H1 (cell line): ENCODE data around the gene CDNF. TPM values are rescaled to one million over a fixed set of nuclear protein-coding genes. Genes with fewer than 3 reads are reported as not detected.

Experiments used
- CTCF ChIA-PET: fragments of 300-600 bp; sonication (Branson Sonifier 250); formaldehyde crosslinking; loops from one replicate; lab custom pipeline; 2021; ENCODE audit not compliant: partially characterized antibody; lab: Charles Lee
- POLR2A ChIA-PET: fragments of 300-600 bp; sonication (Branson Sonifier 250); formaldehyde crosslinking; loops from one replicate; lab custom pipeline; 2021; ENCODE audit warnings: inconsistent platforms; ENCODE audit not compliant: partially characterized antibody; lab: Charles Lee
- DNase-seq, 2 experiments: peaks; one replicate each; pipeline versions ENCODE4 v3.0.0 to v3.0.0-alpha.2; 2010 to 2022; ENCODE audit warnings: low spot score in 2 of 2, low read depth in 1 of 2, mixed read lengths in 1 of 2
- FAIRE-seq: peaks from 2 replicates; lab custom pipeline; 2011; peaks lifted over from hg19 to GRCh38; lab: Jason Lieb, UNC
- H2AFZ ChIP-seq: 2 replicates; pipeline ENCODE4 v1.8.1; 2012; ENCODE audit warnings: low read length, inconsistent platforms
- H2AK5ac ChIP-seq: 2 replicates; pipeline ENCODE4 v1.6.1; 2013; ENCODE audit warnings: low read depth, low read length
- H2BK120ac ChIP-seq: replicated peaks from 2 replicates; pipeline ENCODE3; 2013; ENCODE audit warnings: low read depth, low read length, inconsistent platforms
- H2BK12ac ChIP-seq: 2 replicates; pipeline ENCODE4 v1.6.1; 2013; ENCODE audit warnings: low read depth, low read length
- H2BK15ac ChIP-seq: 2 replicates; pipeline ENCODE4 v1.6.1; 2013; ENCODE audit warnings: low read length
- H2BK20ac ChIP-seq: 2 replicates; pipeline ENCODE4 v1.6.1; 2013; ENCODE audit warnings: low read length
- H2BK5ac ChIP-seq: 2 replicates; pipeline ENCODE4 v1.6.1; 2013; ENCODE audit warnings: low read depth, low read length
- H3K14ac ChIP-seq: 2 replicates; pipeline ENCODE4 v1.6.1; 2013; ENCODE audit warnings: inconsistent platforms; ENCODE audit not compliant: insufficient read length
- H3K18ac ChIP-seq: 2 replicates; pipeline ENCODE4 v1.6.1; 2013; ENCODE audit warnings: low read length; ENCODE audit errors: extremely low read depth
- H3K23ac ChIP-seq: 2 replicates; pipeline ENCODE4 v1.6.1; 2013; ENCODE audit warnings: inconsistent platforms; ENCODE audit not compliant: insufficient read length
- H3K23me2 ChIP-seq: 2 replicates; pipeline ENCODE4 v1.6.1; 2013; ENCODE audit warnings: low read depth, low read length
- H3K27ac ChIP-seq: 2 replicates; pipeline ENCODE4 v1.6.1; 2011; ENCODE audit warnings: low read depth, low read length, inconsistent platforms
- H3K27me3 ChIP-seq, 4 experiments: replicated peaks in 1 of 4; 1 replicate in 1 of 4; 2 replicates in 3 of 4; pipeline versions ENCODE4 v1.6.1 to v1.8.1; 2011 to 2013; ENCODE audit warnings: low read length in 3 of 4, mild to moderate bottlenecking in 3 of 4, inconsistent platforms in 2 of 4, mixed read lengths in 2 of 4, moderate library complexity in 1 of 4; ENCODE audit not compliant: control insufficient read depth in 3 of 4, insufficient read depth in 3 of 4; ENCODE audit errors: extremely low read depth in 1 of 4
- H3K36me3 ChIP-seq, 4 experiments: 2 replicates each; pipeline versions ENCODE4 v1.6.1 to v1.8.1; 2011 to 2013; ENCODE audit warnings: mild to moderate bottlenecking in 4 of 4, low read length in 3 of 4, moderate library complexity in 2 of 4, control low read depth in 1 of 4, inconsistent platforms in 1 of 4; ENCODE audit not compliant: insufficient read depth in 4 of 4, control insufficient read depth in 2 of 4
- H3K4ac ChIP-seq: replicated peaks from 2 replicates; pipeline ENCODE3; 2013; ENCODE audit warnings: low read length, low read depth, mixed read lengths, inconsistent platforms; ENCODE audit not compliant: insufficient read length
- H3K4me1 ChIP-seq, 4 experiments: replicated peaks in 1 of 4; 1 replicate in 1 of 4; 2 replicates in 3 of 4; pipeline versions ENCODE4 v1.6.1 to v1.8.1; 2011 to 2013; ENCODE audit warnings: low read length in 3 of 4, inconsistent platforms in 2 of 4, mixed read lengths in 1 of 4; ENCODE audit not compliant: insufficient read depth in 4 of 4, control insufficient read depth in 3 of 4
- H3K4me2 ChIP-seq, 2 experiments: 2 replicates each; pipeline versions ENCODE4 v1.6.1 to v1.8.1; 2011 to 2013; ENCODE audit warnings: low read depth in 2 of 2, low read length in 2 of 2, control low read depth in 1 of 2, inconsistent platforms in 1 of 2, mild to moderate bottlenecking in 1 of 2; ENCODE audit not compliant: insufficient read depth in 1 of 2
- H3K4me3 ChIP-seq, 4 experiments: fragments of 200-600, 300-600 bp in 1 of 4; sonication (generic), shearing (Covaris generic), sonication (Bioruptor Twin) in 1 of 4; 2 replicates each; pipeline versions ENCODE4 v1.5.1 to v1.8.1; 2011 to 2016; ENCODE audit warnings: low read length in 4 of 4, low read depth in 3 of 4, control low read depth in 2 of 4, inconsistent platforms in 2 of 4, mild to moderate bottlenecking in 2 of 4, mixed read lengths in 1 of 4, moderate library complexity in 1 of 4; ENCODE audit not compliant: insufficient read depth in 2 of 4; ENCODE audit errors: extremely low read depth in 1 of 4
- H3K56ac ChIP-seq: replicated peaks from 2 replicates; pipeline ENCODE3; 2013; ENCODE audit warnings: low read depth, mild to moderate bottlenecking, mixed read lengths, low read length, inconsistent platforms; ENCODE audit not compliant: insufficient read length
- H3K79me1 ChIP-seq: 2 replicates; pipeline ENCODE4 v1.6.1; 2013; ENCODE audit warnings: low read depth, low read length, control low read depth
- H3K79me2 ChIP-seq, 2 experiments: 2 replicates each; pipeline versions ENCODE4 v1.6.1 to v1.8.1; 2012 to 2013; ENCODE audit warnings: low read length in 2 of 2, mild to moderate bottlenecking in 2 of 2, inconsistent platforms in 1 of 2; ENCODE audit not compliant: insufficient read depth in 2 of 2, control insufficient read depth in 1 of 2
- H3K9ac ChIP-seq, 4 experiments: replicated peaks in 1 of 4; 1 replicate in 1 of 4; 2 replicates in 3 of 4; pipeline versions ENCODE4 v1.6.1 to v1.8.1; 2011 to 2013; ENCODE audit warnings: low read depth in 3 of 4, low read length in 3 of 4, control low read depth in 2 of 4, mild to moderate bottlenecking in 2 of 4, moderate library complexity in 2 of 4, inconsistent platforms in 1 of 4; ENCODE audit errors: extremely low read depth in 1 of 4
- H3K9me3 ChIP-seq, 2 experiments: 2 replicates each; pipeline versions ENCODE4 v1.6.1 to v1.8.1; 2012 to 2013; ENCODE audit warnings: mild to moderate bottlenecking in 2 of 2, moderate library complexity in 2 of 2, control low read depth in 1 of 2, inconsistent platforms in 1 of 2, low read depth in 1 of 2, low read length in 1 of 2, mixed read lengths in 1 of 2; ENCODE audit not compliant: insufficient read depth in 2 of 2
- H4K20me1 ChIP-seq, 2 experiments: replicated peaks in 1 of 2; 2 replicates each; pipeline versions ENCODE3 to v1.8.1; 2011 to 2013; ENCODE audit warnings: inconsistent platforms in 2 of 2, low read length in 2 of 2, mild to moderate bottlenecking in 1 of 2; ENCODE audit not compliant: insufficient read depth in 2 of 2, control insufficient read depth in 1 of 2
- H4K5ac ChIP-seq: 2 replicates; pipeline ENCODE4 v1.6.1; 2013; ENCODE audit warnings: low read length, low read depth, mixed read lengths, inconsistent platforms; ENCODE audit not compliant: insufficient read length
- H4K8ac ChIP-seq: 2 replicates; pipeline ENCODE4 v1.8.0; 2013; ENCODE audit warnings: mild to moderate bottlenecking, moderate library complexity, low read length, inconsistent platforms; ENCODE audit not compliant: insufficient read depth; ENCODE audit errors: extremely low read depth
- H4K91ac ChIP-seq: replicated peaks from 2 replicates; pipeline ENCODE3; 2013; ENCODE audit warnings: low read length, mixed read lengths, inconsistent platforms; ENCODE audit not compliant: insufficient read length
- JUN ChIP-seq: IDR thresholded peaks from 2 replicates; pipeline ENCODE4 v1.6.1; 2011; ENCODE audit warnings: low read depth, mild to moderate bottlenecking, improper control_type of control experiment, low read length
- WGBS, 2 experiments: shearing (Covaris generic) in 1 of 2; methylation state at CpG; one replicate each; pipeline versions ENCODE4 v1.1.6 to v1.1.7; 2013 to 2015; ENCODE audit warnings: low lambda C conversion rate in 2 of 2, mixed read lengths in 2 of 2, inconsistent platforms in 1 of 2, low coverage in 1 of 2, missing lambda C conversion rate in 1 of 2; ENCODE audit not compliant: insufficient replicate concordance in 2 of 2, insufficient coverage in 1 of 2, insufficient read length in 1 of 2; ENCODE audit errors: extremely low coverage in 1 of 2, missing lambda C conversion rate in 1 of 2; 5-methylcytosine and 5-hydroxymethylcytosine counted together
- polyA plus RNA-seq, 7 experiments: library from polyadenylated mRNA; depleted of rRNA in 3 of 7; stranded (reverse) in 5 of 7; unstranded in 2 of 7; fragments of >200 nt in 5 of 7; fragments of 200-250 nt in 2 of 7; gene quantifications; 1 replicate in 5 of 7; 2 replicates in 1 of 7; 4 replicates in 1 of 7; pipeline versions ENCODE4 v1.2.1 to v1.2.3, GENCODE V29; 2011 to 2013; ENCODE audit warnings: missing spikeins in 2 of 7, mixed read lengths in 2 of 7
- total RNA-seq: library from RNA; stranded (reverse); fragmentation: NEBNext Ultra II Directional; extraction: Animal tissue kit (Norgen Biotek cat#: 25700); gene quantifications from 2 replicates; pipeline ENCODE4 v1.2.1, GENCODE V29; 2021

The CDNF gene
- total and polyA plus RNA-seq, 2 of the 8 experiments (the other 6 are each of a cell fraction or from before 2014, with no cell fraction given): 0.32 to 0.67 TPM

- no peaks in the 10 kb centered on the region for H3K79me1 ChIP-seq
- H3K4me3 ChIP-seq: no peak overlapping the region
- no peak for FAIRE-seq
- H3K9me3 ChIP-seq: no peaks in the 10 kb centered on the region
- no peak overlapping the region for H3K27ac ChIP-seq
- no peak overlapping the region for H3K18ac ChIP-seq
- CTCF ChIA-PET: interaction anchor here (1.2 kb wide), 1 partner anchor 11 kb away, joined by 4 read pairs; no protein-coding TSS in a partner anchor
- H4K91ac ChIP-seq: no peak overlapping the region
- H2BK20ac ChIP-seq: no peak overlapping the region
- no peak for TF ChIP-seq JUN
- H4K20me1 ChIP-seq: no peaks in the 10 kb centered on the region
- no peak overlapping the region for H2BK12ac ChIP-seq
- H2BK15ac ChIP-seq: no peak overlapping the region
- H3K36me3 ChIP-seq: no peaks in the 10 kb centered on the region
- H3K56ac ChIP-seq: no peak overlapping the region
- no peak for DNase-seq
- H3K4me2 ChIP-seq: no peak overlapping the region
- no peak overlapping the region for H2BK120ac ChIP-seq
- H3K9ac ChIP-seq: no peak overlapping the region
- H2BK5ac ChIP-seq: no peak overlapping the region
- no peak overlapping the region for H4K8ac ChIP-seq
- H4K5ac ChIP-seq: no peak overlapping the region
- no peaks in the 10 kb centered on the region for H3K23me2 ChIP-seq
- H3K23ac ChIP-seq: no peak overlapping the region
- no peak overlapping the region for H2AFZ ChIP-seq
- no peaks in the 10 kb centered on the region for H3K27me3 ChIP-seq
- H3K4ac ChIP-seq: no peak overlapping the region
- H2AK5ac ChIP-seq: no peak overlapping the region
- 85% methylated on average over 6 of the region's 6 CpGs; no CpG with 5 or more reads in 1 of the 2 experiments for WGBS, 2 experiments
- no peaks in the 10 kb centered on the region for H3K79me2 ChIP-seq
- H3K14ac ChIP-seq: no peak overlapping the region
- POLR2A ChIA-PET: interaction anchor here (0.7 kb wide), 1 partner anchor 279 kb away, joined by 3 read pairs; no protein-coding TSS in a partner anchor
- H3K4me1 ChIP-seq: 0 out of 7 replicates have a peak, but pooled peaks cover 0 to 2% (median 0%) of the 10 kb centered on the region in 4 experiments
Measured at GRCh38 chr10:14815681-14816080, 22.2 kb downstream of the CDNF start.
